HTR-8/SVneo (cell line): ENCODE measurements around the gene AGBL3.

Experiments
- DNase-seq: peaks from one replicate; pipeline ENCODE4 v3.0.0; 2011; ENCODE audit warnings: low spot score, mixed read lengths; ENCODE audit not compliant: insufficient read length
- FAIRE-seq: peaks from 2 replicates; lab custom pipeline; 2011; peaks lifted over from hg19 to GRCh38; lab: Jason Lieb, UNC

AGBL3 gene

DNA sequence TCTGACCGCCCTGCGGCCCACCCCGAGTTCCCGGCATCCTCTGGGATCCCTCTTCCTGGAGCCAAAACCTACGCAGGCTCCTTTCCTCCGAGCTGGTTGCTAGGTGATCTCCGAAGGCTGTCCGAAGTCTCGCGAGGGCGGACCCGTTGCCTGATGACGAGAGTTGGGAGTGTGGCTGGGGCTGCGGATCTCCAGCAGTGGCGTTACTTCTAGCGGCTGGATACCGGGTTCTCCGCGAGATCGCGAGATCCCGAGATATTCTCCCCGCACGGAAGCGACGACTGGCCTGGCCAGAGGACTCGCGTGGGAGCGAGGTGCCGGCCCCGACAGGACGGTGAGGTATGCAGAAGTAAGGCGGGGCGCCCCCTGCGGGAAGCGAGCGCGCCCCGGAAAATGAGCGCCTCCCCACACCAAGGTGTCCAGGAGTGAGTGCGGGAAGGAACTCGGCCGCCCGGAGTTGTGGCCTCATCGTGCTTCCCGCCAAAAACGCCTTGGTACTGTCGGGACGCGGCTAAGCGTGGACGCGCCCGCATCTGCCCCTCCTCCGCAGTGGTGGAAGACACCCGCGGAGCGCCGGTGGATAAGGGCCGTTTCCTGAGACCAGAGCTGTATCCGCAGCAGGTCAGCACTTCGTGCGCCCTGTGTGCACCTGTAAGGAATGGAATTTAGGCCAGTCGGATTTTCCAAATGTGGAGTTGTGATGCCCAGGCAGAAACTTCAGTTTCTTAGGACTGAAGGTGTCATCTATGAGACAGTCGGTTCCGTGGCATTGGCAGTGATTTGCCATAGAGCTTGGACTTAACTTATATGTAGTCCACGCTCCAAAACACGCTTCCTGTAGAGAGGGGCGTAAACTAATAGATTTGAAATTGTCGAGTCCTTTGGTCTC is at the start of gene AGBL3:
Gene AGBL3 (plus strand): TSS at position 146 of the 889 bp plus-strand sequence. CDS start 1,426 bp downstream, outside the sequence.
- FAIRE-seq: no peak

DNA sequence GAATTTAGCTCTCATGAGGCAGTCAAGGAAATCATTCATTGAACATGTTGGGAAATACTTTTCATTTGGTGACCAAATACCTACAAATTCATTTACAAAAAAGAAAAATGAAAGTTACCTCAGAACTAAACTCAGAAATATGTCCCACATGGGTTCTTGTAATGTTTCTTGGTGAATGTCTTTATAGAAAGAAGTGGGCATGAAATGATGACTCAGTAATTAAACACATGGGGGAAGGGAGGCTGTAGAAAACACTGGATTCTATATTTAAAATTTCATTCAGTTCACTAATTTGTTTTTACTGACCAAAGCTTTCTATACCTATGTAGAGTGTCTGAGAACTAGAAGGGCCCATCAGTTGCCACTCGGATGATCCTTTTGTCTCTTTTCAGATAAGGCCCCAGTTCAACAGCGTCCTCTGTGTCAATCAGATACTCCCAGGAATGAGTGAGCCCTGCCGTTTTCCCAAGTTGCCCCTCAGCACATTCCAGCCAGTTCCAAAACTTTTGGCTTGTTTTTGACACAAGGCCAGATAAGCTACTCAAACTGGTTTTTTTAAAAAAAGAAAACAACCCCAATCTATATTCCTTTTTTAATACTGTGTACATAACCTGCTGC is 49.3 kb upstream of the AGBL3 start:
- DNase-seq (no peak), FAIRE-seq (no peak)

More for the DNA sequence above, at the start of gene AGBL3:
- DNase-seq: peak; percentile 93

DNA sequence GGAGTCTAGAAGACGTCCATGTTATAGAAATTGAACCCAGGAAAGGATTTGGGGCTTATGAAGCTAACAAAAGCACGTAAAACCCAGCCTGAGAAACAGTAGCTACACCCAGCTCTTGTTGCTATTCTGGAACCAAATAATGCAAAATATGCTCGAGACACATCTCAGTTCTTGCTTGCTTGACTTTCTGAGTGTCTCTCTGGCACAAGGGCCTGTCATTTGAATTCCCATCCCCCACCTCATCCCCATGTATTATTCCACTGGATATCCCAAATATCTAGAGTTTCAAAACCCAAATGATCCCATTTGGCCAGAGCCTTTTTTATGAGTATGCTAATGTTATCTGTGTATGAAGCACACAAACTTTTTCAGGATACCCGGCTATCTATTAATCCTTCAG is 48.2 kb upstream of the AGBL3 start:
- no peak for FAIRE-seq
- no peak for DNase-seq

DNA sequence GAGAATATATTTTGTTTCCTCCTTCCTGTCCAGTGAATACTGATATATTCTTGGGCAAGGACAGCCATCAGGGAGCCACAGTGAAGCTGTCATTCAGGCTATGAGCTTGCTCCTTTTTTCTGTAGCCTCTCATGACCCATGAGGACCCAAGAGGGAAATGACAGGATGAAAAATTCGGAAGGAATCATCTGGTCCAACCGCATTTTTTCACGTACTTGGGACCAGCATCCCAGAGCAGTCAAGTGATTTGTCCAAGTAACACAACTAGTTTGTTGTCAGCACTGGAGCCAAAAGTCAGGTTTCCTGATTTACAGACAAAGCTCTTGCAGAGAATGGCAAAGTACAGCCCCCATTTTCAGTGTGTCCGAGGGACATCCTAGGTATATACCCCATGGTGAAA is 47.2 kb upstream of the AGBL3 start:
- DNase-seq (no peak), FAIRE-seq (no peak)

DNA sequence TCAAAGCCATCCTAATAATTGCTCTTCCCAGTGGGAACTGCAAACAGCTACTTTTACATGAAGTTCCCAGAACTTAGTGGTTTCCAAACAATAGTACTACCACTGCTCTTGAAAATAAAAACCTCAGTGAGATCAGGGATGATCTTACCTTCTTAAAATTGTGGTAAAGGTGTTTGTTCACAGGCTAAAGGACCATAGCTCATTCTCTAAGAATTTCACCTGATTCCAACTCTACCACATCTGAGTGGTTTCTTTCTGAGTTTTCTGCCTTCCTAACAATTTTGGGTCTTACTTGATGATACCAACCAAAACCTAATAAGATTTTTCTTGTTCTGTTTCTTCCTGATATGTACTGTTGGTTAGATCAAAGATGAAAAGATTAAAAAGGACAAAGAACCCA is 45.6 kb upstream of the AGBL3 start:
- DNase-seq: no peak
- FAIRE-seq: no peak

DNA sequence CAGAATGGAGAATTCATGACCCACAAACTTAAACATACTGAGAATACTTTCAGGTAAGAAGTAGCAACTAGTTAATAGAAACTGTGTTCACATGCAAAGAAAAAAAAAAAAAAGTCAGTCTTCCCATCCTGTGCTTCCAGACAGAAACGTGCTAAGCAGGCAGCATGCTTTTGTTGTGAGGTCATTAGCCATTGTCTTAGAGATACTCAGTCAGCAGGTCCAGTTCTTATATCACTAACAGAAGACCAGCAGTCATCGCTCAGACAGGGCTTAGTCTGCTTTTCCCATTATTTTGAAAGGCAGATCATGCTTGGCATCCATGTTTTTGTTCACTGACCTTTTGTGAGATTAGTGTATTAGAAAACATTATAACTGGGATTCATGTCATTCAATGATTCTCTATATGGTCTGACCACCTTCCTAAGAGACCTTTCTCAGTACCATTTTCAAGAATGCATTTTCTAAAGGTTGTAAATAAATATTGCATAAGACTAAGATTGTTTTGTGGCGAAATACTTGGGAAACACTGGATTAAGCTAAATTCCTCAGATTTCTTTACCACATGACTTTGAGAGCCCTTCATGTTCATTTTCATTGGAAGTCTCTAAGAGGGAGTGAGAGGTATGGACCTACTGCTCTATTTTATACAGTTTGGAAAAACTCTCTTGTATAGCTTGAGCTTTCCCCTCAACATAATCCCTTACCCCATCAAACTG is 45.0 kb upstream of the AGBL3 start:
- DNase-seq (peak; percentile 73), FAIRE-seq (no peak)

DNA sequence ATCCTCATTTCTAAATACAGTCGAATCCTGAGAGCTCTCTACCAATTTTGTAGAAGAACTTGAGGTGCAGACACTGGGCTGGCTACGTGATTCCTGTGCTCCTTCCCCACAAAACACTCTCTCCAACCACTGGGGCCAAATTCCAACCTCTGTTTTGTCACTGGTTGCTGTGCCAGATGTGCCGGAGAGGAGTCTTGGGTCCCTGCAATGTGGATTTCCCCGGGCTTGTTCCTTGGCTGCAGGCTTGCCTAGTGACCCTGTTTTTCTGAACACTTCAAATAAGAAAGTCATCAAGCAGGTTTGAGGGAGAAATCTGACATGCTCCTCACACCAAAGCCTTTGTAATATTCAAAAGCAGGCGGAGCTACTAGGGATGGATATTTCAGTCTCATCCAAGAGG is 44.4 kb upstream of the AGBL3 start:
- no peak for DNase-seq
- FAIRE-seq: no peak

DNA sequence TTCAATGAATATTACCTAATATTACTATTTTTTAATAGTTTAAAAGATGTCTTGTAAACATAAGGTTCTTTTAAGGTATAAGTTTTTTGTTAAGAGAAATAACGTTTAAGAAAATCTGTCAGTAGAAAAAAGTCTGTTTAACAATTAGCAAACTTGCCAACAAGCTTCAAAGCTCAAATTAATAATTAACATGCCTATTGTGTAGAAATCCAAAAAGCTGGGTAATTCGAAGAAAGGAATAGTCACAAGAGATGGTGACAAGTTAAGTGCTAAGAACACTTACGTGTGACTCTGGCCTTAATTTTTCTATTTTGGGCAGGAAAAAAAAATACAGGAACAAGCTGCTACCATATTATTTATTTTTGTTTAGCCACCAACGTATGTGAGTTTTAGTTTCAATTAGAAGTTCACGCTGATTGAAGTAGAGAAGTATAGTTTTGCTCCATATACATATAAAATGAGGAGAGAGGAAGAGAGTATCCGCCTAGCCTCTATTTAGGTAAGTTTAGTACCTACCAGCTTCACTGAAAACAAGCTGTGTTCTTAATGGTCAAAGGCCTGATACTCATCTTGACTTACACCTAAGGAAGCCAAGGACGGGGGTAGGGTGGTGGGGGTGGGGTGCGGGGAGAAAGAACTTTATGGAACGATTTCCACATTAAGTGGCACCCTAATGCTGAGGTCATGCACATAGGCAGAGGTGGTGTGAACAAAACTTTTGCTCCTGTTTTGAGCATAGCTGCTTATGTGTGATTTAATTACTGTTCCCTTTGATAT is 43.4 kb upstream of the AGBL3 start:
- DNase-seq (no peak), FAIRE-seq (no peak)

DNA sequence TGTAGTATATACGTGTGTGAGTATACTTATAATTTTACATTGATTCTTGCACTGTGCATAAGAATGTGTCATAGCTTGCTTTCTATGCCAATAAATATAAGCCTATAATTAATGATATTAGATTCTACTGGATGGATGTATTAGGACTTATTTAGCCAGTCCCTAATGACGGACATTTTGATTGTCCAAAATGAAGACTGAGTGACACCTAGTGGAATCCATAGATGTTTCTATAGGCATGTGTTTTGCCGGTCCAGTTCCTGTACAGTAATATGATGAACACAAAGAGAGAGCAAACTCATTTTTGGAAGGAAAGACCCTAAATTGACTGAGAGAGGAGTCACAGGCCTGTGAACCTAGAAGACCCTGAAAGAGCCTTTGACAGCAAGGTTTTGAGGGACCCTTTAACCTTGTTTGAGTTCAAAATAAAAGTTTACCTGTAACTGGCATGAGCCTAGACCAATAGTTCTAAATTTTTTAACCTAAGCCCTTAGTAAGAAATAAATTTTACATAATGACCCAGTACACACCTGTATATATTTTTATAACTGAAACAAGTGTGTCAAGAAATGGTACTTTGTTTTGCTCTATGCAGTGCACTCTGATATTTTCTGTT is 42.4 kb upstream of the AGBL3 start:
- FAIRE-seq (no peak), DNase-seq (peak; percentile 18)

DNA sequence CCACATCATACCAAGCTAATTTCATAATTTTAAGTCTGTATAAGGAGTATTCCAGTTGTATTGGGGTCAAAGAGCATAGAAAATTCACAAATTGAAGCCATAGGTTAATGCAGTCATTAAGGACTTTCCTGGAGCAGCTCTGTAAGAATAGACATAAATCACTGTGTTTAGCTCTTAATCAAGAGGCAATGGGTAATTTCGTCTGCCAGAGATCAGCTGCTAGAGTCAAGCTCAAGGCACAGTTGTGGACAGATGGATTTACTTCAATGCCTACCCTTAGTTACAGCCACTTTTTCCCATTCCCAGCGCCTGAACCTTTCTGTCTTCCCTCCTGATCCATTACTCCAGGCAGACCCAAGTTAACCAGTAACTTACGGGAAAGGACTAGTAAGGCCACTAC is 40.6 kb upstream of the AGBL3 start:
- DNase-seq (no peak), FAIRE-seq (no peak)

DNA sequence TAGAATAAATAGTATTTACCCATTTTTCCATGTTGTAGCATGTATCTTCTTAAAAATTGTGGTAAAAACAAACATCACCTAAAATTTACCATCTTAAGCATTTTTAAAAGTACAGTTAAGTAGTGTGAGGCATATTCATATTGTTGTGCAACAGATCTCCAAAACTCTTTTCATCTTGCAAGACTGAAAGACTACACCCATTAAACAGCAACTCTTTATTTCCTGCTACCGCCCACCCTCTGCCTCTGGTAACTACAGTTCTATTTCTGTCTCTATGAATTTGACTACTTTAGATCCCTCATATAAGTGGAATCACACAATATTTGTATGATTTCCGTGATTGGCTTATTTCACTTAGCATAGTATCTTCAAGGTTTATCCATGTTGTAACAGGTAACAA is 40.0 kb upstream of the AGBL3 start:
- FAIRE-seq: no peak
- no peak for DNase-seq

DNA sequence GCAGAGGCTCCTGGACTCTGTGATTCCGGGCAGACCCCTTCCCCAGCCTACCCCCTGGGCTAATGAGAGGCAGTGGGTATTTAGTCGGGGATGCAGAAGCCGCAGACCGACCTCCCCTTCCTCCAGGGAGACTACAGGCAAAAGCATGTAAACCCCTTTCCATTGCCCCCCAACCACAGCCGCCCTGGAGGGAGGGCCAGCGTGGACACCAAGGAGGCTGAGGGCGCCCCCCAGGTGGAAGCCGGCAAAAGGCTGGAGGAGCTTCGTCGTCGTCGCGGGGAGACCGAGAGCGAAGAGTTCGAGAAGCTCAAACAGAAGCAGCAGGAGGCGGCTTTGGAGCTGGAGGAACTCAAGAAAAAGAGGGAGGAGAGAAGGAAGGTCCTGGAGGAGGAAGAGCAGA is 39.0 kb upstream of the AGBL3 start:
- FAIRE-seq (no peak), DNase-seq (no peak)

DNA sequence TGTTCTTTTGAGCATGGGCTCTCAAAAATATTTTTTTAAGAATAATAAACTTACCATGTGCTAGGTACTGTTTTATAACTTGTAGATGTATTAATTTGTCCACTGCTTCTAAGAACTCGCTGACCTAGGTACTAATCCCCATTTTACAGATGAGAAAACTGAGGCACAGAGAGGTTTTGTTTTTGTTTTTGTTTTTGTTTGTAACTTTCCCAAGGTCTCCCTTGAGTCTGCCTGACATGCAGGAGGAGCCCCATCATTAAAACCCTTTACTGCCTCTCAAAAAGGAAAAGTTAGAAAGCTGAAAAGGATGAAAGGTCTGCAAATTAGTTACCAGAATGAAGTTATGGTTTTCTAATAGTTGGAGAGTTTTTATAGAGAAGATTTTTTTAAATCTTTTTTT is 38.5 kb upstream of the AGBL3 start:
- FAIRE-seq (no peak), DNase-seq (no peak)

DNA sequence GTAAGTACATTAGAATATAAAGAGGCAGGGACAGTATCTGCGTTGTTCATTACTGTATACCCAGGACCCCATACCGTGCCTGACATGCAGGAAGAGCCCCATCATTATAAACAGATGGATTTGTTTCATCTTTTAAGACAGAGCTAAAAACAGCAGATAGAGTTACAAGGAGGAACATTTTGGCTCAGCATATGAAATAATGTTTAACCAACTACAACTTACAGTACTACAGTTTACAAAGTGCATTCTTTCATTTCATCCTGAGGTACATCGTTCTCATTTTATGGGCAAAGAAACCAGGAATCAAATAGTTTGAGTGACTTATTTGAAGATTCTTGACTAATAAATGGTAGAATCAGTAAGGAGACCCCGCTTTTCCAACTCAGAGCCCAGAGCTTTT is 38.1 kb upstream of the AGBL3 start:
- no peak for DNase-seq
- no peak for FAIRE-seq

DNA sequence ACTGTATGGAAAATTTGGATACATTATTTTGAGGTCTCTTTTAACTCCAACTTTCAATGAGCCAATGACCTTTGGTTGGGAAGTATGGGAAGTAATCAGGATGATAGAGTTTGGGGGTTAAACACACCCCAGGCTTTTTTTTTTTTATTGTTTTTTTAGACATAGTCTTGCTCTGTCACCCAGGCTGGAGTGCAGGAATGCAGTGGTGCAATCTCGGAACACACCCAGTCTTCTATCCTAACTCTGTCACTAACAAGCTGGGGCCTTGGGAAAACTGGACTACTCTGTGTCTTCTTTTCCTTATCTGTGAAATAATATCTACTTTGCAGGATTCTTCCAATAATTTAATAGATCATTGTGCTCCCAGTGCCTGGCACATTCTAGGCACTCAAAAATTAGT is 37.6 kb upstream of the AGBL3 start:
- DNase-seq (no peak), FAIRE-seq (no peak)

DNA sequence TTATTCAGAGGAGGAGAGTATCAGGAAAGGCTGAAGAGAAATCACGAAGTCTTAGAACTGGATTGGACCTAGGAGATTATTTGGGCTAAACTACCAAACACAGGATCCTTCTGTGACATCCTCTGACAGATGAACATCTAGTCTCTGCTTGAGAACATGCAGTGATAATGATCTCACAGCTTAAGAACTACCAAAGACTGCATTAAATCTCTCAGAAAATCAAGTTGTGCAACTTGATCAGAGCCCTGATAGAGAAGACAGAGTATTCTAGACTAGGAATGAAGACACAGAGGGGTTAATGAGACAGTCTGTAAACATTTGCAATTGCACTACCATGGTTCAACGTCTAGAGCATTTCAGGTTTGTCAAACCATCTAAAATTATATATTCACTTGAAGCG is 37.1 kb upstream of the AGBL3 start:
- no peak for FAIRE-seq
- no peak for DNase-seq

DNA sequence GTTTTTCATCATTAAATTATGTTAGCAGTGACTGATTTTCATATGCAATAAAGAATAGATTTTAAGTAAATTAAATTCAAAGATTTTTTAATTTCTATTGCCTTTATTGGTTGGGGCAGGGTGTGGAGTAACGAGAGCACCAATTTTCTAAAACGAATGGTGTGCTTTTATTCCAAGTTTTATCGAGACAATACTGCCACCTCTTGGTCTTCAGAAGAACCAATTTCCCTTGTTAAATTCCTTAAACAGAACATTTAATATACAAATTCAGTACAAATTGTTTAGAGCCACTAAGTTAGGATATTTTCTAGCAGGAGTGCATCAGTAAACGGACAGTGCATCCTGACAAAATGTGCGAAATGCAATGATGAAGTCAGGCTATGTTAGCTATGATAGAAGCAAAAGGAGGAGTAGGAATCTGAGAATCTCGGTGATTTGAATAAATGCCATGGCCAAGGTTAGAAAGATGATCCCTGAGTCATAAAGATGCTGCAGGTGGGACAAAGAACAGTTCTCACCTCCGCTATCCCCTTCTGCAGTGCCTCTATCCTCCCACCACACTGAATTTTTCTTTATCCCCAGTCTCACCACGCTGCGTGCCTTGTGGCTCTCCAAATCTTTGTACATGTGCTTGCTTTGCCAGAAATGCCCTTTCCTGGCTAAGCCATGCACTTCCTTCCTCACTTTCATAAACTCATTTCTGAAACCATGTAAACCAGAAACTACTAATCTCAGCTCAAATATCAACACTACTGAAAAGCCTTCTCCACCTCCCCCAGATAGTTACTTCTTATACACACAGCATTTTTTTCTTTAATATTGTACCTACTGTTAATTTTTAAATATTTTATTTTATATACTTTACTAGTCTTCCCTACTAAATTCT is 31.9 kb upstream of the AGBL3 start:
- FAIRE-seq (no peak), DNase-seq (peak; percentile 8)

DNA sequence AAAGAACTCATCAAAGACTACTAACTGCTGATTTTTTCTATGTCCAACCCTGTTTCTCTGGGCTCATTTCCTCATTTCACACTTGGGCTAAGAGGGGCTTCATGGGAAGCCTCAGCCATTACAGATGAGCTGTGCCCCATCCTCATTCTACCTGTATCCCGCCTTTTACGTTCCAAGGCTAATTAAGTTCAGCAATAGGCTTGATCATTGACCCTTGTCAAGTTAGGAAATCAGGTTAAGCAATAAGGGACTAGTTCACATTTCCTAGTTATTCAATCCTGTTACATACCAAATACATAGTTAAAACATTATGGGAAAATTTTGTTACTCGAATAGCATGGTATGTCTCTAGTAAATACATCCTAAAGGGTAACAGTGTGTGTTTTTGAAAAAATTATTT is 29.3 kb upstream of the AGBL3 start:
- FAIRE-seq: no peak

DNA sequence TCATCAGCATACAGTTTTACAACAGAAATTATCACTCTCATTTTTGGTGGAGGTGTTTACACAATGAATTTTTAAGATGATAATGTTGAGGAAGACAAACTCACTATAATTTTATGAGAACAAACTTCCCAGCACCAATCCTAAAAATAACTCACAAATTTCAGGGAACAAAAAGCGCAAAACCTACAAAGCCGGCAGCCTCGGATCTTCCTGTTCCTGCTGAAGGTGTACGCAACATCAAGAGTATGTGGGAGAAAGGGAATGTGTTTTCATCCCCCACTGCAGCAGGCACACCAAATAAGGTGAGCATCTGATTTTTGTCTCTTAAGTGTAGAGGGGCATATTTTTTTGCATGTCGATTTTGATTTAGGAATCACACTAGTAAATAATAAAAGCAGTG is 26.5 kb upstream of the AGBL3 start:
- FAIRE-seq (no peak), DNase-seq (no peak)

More for the DNA sequence above, 29.3 kb upstream of the AGBL3 start:
- DNase-seq: no peak
